Upper lobe of left lung (tissue), 6 donors: ENCODE data around the gene HUNK. TPM values are rescaled to one million over a fixed set of nuclear protein-coding genes. Genes with fewer than 3 reads are reported as not detected.

ENCODE experiments used
- ATAC-seq, 2 donors: fragments of 200-7000 bp; cut with Tn5 transposase; one replicate each; pipeline ENCODE4 v1.9.1; 2022; ENCODE audit warnings: mild to moderate bottlenecking in 2 of 2, moderate library complexity in 2 of 2; ENCODE audit not compliant: low FRiP score in 2 of 2
- DNase-seq, 2 donors: peaks; one replicate each; pipeline ENCODE4 v3.0.0-alpha.2; 2019 to 2020
- H3K27ac ChIP-seq, 4 donors: fragments of 200-600 bp; sonication (generic); one replicate each; pipeline ENCODE4 v1.5.1; 2016 to 2019
- H3K27me3 ChIP-seq, 4 donors: fragments of 200-600 bp; sonication (generic); one replicate each; pipeline ENCODE4 v1.5.1; 2017 to 2019
- H3K36me3 ChIP-seq, 4 donors: fragments of 200-600 bp; sonication (generic); one replicate each; pipeline ENCODE4 v1.5.1; 2016 to 2019
- H3K4me1 ChIP-seq, 4 donors: fragments of 200-600 bp; sonication (generic); one replicate each; pipeline ENCODE4 v1.5.1; 2018 to 2019
- H3K4me3 ChIP-seq, 4 donors: fragments of 200-600 bp; sonication (generic); one replicate each; pipeline ENCODE4 v1.5.1; 2017 to 2019; ENCODE audit warnings: mild to moderate bottlenecking in 2 of 4, moderate library complexity in 1 of 4
- H3K9me3 ChIP-seq, 4 donors: fragments of 200-600 bp; sonication (generic); one replicate each; pipeline ENCODE4 v1.5.1; 2018 to 2019
- CTCF ChIP-seq, 6 experiments: fragments of 450-650 bp in 4 of 6; fragments of 200-600 bp in 2 of 6; sonication (generic) in 2 of 6; IDR thresholded peaks; one replicate each; pipeline ENCODE4 v1.5.1; 2016 to 2019; ENCODE audit warnings: antibody characterized with exemption in 6 of 6
- EP300 ChIP-seq, 4 donors: sonication (generic); formaldehyde crosslinking; IDR thresholded peaks; one replicate each; pipeline ENCODE4 v1.5.1; 2017; ENCODE audit warnings: antibody characterized with exemption in 4 of 4, control low read depth in 2 of 4
- POLR2A ChIP-seq, 4 donors: fragments of 450-650 bp; IDR thresholded peaks; one replicate each; pipeline ENCODE4 v1.5.1; 2016 to 2017; ENCODE audit warnings: antibody characterized with exemption in 4 of 4, mild to moderate bottlenecking in 2 of 4
- POLR2AphosphoS5 ChIP-seq, 2 donors: sonication (generic); formaldehyde crosslinking; IDR thresholded peaks; one replicate each; pipeline ENCODE4 v1.5.1; 2017; ENCODE audit warnings: antibody characterized with exemption in 2 of 2
- WGBS, 2 donors: methylation state at CpG; one replicate each; pipeline ENCODE4 v1.1.5; 2017 to 2018; 5-methylcytosine and 5-hydroxymethylcytosine counted together
- total RNA-seq, 6 donors: library from RNA; depleted of rRNA in 4 of 6; stranded (reverse); fragments of >200 nt in 4 of 6; gene quantifications; one replicate each; pipeline versions ENCODE4 v1.1.0 to v1.2.1, GENCODE V29; 2016 to 2021
- donor health status: DM: no; HTN: no; CAD: no; lungs with moderate emphysema.
- donor health status: DM: no; HTN: yes; CAD: no; lungs with severe emphysema.

The HUNK gene
- total RNA-seq, 6 donors from 2014 or later = 1.1 to 6.2 (median 2.2) TPM

GRCh38 chr21:31875496-31876015, 2.7 kb downstream of the HUNK start:
- H3K27ac ChIP-seq = no peak overlapping the region
- DNase-seq = no peak
- H3K36me3 ChIP-seq = no peaks in the 10 kb centered on the region
- WGBS, 2 donors = 72 to 81% methylated on average over 21 of the region's 21 CpGs
- peaks cover 17 to 31% (median 20%) of the 10 kb centered on the region in 4 donors for H3K4me1 ChIP-seq
- TF ChIP-seq EP300 (IDR thresholded peaks at IDR 0.05) (no peak), POLR2AphosphoS5 (IDR thresholded peaks at IDR 0.05) (no peak), CTCF (IDR thresholded peaks at IDR 0.05) (no peak), POLR2A (IDR thresholded peaks at IDR 0.05) (no peak)
- no peak overlapping the region for H3K4me3 ChIP-seq
- no peaks in the 10 kb centered on the region for H3K9me3 ChIP-seq
- no peak for ATAC-seq
- H3K27me3 ChIP-seq = peaks cover 0 to 18% (median 9%) of the 10 kb centered on the region in 4 donors

GRCh38 chr21:31877463-31877957, 4.7 kb downstream of the HUNK start:
- Histone ChIP-seq H3K27ac (no peak overlapping the region), H3K27me3 (peaks cover 0 to 13% (median 5%) of the 10 kb centered on the region in 4 donors), H3K36me3 (no peaks in the 10 kb centered on the region), H3K4me1 (peaks cover 12 to 24% (median 14%) of the 10 kb centered on the region in 4 donors), H3K9me3 (no peaks in the 10 kb centered on the region), H3K4me3 (no peak overlapping the region)
- DNase-seq = no peak
- 70 to 73% methylated on average over 5 of the region's 5 CpGs for WGBS, 2 donors
- TF ChIP-seq CTCF (IDR thresholded peaks at IDR 0.05) (no peak), EP300 (IDR thresholded peaks at IDR 0.05) (no peak), POLR2AphosphoS5 (IDR thresholded peaks at IDR 0.05) (no peak), POLR2A (IDR thresholded peaks at IDR 0.05) (no peak)
- no peak for ATAC-seq

GRCh38 chr21:31878831-31879230, 6.0 kb downstream of the HUNK start:
- Histone ChIP-seq H3K36me3 (no peaks in the 10 kb centered on the region), H3K27ac (peak overlapping the region in 1 of 4 donors; percentile 32), H3K4me1 (peaks cover 4 to 12% (median 8%) of the 10 kb centered on the region in 4 donors), H3K4me3 (no peak overlapping the region), H3K27me3 (peaks cover 0 to 6% (median under 1%) of the 10 kb centered on the region in 4 donors), H3K9me3 (no peaks in the 10 kb centered on the region)
- DNase-seq = no peak
- peak in 1 of 4 donors; percentile 7 for TF ChIP-seq EP300 (IDR thresholded peaks at IDR 0.05)
- no peak for TF ChIP-seq POLR2AphosphoS5 (IDR thresholded peaks at IDR 0.05)
- peak in 1 of 2 donors; percentile 47 for ATAC-seq
- 43 to 54% methylated on average over 2 of the region's 2 CpGs for WGBS, 2 donors

- peak overlapping the region in 2 of 4 donors; percentile 10 to 32 for H3K27ac ChIP-seq
- peaks cover 0 to 8% (median 4%) of the 10 kb centered on the region in 4 donors for H3K4me1 ChIP-seq
- H3K9me3 ChIP-seq = no peaks in the 10 kb centered on the region
- 41 to 54% methylated on average over 2 to 10 of the region's 10 CpGs for WGBS, 2 donors
- no peak for ATAC-seq
- H3K27me3 ChIP-seq = peaks cover 0 to 6% (median 0%) of the 10 kb centered on the region in 4 donors
- TF ChIP-seq POLR2AphosphoS5 (IDR thresholded peaks at IDR 0.05) = no peak
- TF ChIP-seq POLR2A (IDR thresholded peaks at IDR 0.05) = no peak
- TF ChIP-seq EP300 (IDR thresholded peaks at IDR 0.05) = no peak
- TF ChIP-seq CTCF (IDR thresholded peaks at IDR 0.05) = no peak
- DNase-seq = peak in 1 of 2 donors; percentile 40
- no peaks in the 10 kb centered on the region for H3K36me3 ChIP-seq
- no peak overlapping the region for H3K4me3 ChIP-seq
These were observed 6.4 kb downstream of the HUNK start for GRCh38 chr21:31879241-31879650.

- no peaks in the 10 kb centered on the region for H3K9me3 ChIP-seq
- peaks cover 0 to 4% (median 1%) of the 10 kb centered on the region in 4 donors for H3K4me1 ChIP-seq
- no peak for TF ChIP-seq CTCF (IDR thresholded peaks at IDR 0.05)
- TF ChIP-seq POLR2AphosphoS5 (IDR thresholded peaks at IDR 0.05) = no peak
- TF ChIP-seq EP300 (IDR thresholded peaks at IDR 0.05) = no peak
- TF ChIP-seq POLR2A (IDR thresholded peaks at IDR 0.05) = no peak
- DNase-seq = no peak
- no peaks in the 10 kb centered on the region for H3K36me3 ChIP-seq
- no peak overlapping the region for H3K4me3 ChIP-seq
- 52 to 58% methylated on average over 7 of the region's 7 CpGs for WGBS, 2 donors
- peaks cover 0 to 2% (median 0%) of the 10 kb centered on the region in 4 donors for H3K27me3 ChIP-seq
- H3K27ac ChIP-seq = no peak overlapping the region
- no peak for ATAC-seq
These were observed 7.1 kb downstream of the HUNK start for GRCh38 chr21:31879911-31880310.
